HG03571 (cell line): ENCODE measurements around the gene APEH.

Source experiments
- ATAC-seq: cut with Tn5 transposase; IDR thresholded peaks from one replicate; pipeline ENCODE4 v1.9.1; 2021; ENCODE audit not compliant: unreplicated experiment

Gene APEH

GRCh38 chr3:49673715-49674496 lies at the start of gene APEH:
TSS of gene APEH (plus strand) at chr3:49674351. CDS start at chr3:49674402, 51 bp downstream.
- ATAC-seq: peak; percentile 74

GRCh38 chr3:49625071-49625470 lies 49.1 kb upstream of the APEH start:
- no peak for ATAC-seq

- no peak for ATAC-seq
These were observed 48.0 kb upstream of the APEH start for GRCh38 chr3:49626101-49626581.

DNA sequence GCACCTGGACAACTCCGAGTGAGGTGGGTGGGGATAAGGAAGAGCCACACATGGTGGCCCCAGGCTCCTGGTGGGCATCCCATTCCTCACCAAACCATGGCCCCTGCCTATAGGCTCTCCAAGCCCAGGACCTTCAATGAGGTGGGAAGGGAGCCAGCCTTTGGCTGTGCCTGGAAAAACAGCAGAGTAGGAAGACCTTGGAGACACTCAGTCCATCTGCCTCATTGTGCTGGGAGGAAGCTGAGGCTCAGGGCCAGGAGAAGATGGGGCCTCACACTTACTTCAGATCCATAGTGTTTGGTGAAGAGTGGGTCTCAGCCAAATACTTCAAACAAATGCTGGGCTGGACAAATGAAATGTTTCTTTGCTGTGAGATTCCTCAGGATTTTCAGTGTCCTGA lies 47.4 kb upstream of the APEH start:
- no peak for ATAC-seq

DNA sequence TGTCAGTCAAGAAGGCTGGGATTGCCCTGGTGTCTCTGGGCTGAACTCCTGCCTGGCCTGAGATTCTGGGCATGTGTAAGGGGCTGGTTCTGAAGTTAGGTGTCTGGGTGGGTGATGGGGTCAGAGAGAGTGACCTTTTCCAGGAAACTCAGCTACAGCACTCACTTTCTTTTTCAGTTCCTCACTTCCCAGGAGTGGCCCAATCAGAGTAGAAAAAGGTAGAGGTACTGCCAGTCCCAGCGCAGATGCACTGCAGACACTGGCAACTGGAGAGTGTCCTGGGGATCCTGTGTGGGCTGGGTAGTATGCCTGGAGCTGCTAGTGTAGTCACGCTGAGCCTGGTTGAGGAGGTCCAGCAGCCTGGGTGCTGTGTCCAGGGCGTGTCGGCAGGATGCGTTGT lies 46.5 kb upstream of the APEH start:
- no peak for ATAC-seq

DNA sequence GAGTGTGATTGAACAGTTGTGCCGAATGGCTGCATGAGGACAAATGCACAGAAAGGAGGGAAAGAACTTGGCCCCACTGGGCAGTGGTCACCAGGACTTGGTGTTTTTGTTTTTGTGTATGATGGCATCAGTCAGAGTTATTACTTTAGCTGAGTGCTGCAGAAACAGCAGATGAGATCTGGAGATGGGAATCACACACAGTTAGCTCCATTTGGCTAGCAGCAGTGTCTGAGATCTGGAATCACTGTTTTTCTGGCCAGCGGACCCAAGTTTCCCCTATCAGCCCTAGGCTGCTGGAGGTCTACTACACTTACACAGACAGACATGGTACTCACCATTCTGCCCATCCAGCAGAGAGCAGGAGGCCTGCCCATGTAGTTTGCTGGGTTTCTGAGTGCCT lies 45.9 kb upstream of the APEH start:
- ATAC-seq: no peak

- no peak for ATAC-seq
These were observed 44.7 kb upstream of the APEH start for GRCh38 chr3:49629451-49629850.

DNA sequence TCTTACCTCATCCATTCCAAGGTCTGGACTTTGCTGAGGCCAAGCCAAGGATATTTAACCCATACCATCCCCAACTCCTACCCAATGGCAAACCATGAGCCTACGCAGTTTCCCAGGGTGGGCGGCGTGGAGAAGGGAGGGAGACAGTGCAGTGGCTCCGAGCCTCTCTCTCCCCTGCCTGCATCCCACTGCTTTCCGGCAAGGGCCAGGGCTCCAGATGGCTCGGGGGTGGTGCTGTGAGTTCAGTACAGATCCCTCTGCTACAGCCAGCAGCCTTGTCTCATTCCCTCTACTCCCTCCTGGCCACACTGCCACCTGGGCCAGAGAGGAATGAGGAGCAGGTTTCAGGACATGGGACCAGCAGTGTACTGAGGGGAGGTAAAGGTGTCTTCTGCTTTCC lies 44.3 kb upstream of the APEH start:
- ATAC-seq: no peak

DNA sequence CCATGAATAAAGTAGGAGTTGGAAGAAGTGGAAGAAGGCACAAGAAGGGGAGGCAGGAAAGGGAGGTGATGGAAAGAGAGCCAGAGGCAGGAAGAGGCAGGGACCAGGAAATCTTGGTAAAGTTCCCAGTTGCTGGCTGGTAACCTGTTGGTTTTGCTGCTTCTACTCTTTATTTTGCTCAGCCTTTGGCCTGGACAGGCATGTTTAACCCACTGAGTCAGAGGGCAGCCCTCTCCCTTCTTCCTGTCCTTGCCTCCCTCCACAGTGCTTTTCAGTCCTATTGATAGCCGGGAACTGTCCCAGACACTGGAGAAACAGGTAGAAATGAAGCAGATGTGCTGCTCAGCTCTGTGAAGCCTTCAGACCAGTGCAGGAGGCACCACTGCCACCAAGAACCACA lies 43.4 kb upstream of the APEH start:
- ATAC-seq: no peak

DNA sequence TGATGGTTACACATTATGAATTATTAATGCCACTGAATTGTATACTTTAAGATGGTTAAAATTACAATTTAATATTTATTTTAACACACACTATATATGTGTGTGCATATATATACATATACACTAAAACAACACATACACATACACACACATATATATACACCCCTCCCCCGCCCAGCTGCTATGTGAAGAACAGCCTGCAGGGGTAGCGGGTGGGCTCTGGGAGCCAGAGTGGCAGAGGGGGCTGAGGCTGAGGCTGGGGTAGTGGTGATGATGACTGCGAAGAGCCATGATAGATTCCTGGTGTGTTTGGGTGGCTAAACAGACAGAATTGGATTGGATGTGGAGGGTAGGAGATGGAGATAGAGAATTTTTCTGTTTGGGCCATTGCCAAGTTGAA lies 39.4 kb upstream of the APEH start:
- no peak for ATAC-seq

- no peak for ATAC-seq
These were observed 37.1 kb upstream of the APEH start for GRCh38 chr3:49636883-49637609.

DNA sequence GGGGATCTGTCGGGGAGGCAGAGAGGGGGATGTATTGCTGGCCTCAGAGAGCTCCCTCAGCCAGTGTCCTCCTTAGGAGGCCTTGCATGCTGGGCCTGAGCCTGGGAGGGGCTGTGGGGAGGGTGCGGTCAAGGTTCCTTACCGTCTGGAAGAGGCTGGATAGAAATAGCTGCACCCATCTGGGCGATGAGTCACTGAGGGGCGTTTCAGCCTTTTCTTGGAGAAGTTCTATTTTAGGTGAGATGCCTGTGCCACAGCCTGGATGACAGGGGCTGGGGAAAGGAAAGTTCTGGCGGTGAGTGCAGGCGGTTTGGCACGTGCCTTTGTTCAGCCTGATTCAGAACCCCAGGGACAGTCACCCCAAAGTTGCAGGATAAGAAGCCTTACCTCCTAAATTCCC lies 35.7 kb upstream of the APEH start:
- no peak for ATAC-seq

GRCh38 chr3:49639551-49639950 lies 34.6 kb upstream of the APEH start:
- no peak for ATAC-seq

- ATAC-seq: no peak
These were observed 32.9 kb upstream of the APEH start for GRCh38 chr3:49641292-49641691.

DNA sequence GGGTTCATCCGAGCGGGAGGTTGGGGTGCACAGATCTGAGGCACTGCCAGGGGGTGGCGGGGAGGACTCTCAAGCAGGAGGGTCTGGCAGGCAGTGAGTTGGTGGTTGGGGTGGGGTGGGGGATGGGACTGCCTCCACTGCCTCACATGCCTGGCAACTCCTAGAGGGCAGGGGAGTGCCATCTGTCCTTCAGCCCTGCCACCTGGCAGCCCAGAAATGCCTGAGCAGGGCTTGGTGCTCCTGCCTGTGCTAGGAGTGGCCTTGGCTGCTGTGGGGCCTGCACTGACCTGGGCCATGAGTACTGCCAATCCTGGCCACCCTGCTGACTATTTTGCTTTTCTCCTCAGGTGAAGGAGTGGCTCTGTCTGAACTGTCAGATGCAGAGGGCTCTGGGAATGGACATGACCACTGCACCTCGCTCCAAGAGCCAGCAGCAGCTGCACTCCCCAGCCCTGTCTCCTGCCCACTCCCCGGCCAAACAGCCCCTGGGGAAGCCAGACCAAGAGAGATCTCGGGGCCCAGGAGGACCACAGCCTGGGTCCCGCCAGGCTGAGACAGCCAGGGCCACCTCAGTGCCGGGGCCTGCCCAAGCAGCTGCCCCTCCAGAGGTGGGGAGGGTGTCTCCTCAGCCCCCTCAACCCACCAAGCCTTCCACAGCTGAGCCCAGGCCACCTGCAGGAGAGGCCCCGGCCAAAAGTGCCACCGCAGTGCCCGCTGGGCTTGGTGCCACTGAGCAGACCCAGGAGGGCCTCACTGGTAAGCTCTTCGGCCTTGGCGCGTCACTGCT lies 32.0 kb upstream of the APEH start:
- ATAC-seq: no peak

DNA sequence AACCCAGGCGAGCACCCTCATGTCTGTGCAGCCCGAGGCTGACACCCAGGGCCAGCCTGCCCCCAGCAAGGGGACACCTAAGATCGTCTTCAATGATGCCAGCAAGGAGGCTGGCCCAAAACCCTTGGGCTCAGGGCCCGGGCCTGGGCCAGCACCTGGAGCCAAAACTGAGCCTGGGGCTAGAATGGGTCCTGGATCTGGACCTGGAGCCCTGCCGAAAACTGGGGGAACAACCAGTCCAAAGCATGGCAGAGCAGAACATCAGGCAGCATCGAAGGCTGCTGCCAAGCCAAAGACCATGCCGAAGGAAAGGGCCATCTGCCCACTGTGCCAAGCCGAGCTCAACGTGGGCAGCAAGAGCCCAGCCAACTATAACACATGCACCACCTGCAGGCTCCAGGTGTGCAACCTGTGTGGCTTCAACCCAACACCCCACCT lies 31.4 kb upstream of the APEH start:
- ATAC-seq: no peak

- no peak for ATAC-seq
These were observed 29.5 kb upstream of the APEH start for GRCh38 chr3:49644684-49645083.

DNA sequence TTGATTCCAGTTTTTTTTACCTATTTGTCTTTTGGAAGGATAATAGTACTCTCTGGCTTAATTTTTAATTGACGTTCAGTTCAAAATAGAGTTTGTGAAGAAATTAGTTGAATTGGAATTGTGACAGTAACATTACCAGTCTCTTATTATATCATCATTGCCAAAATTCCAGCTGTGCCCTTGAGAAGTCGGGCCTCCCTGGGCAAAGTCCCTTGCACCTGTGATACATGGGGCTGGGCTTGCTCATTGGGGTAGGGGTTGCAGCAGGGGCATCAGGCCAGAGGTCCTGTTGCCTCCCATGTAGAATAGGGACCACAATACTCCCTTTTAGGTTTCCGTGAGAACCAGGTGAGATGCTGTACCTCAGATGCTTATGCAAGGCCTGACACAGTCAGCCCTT lies 27.9 kb upstream of the APEH start:
- no peak for ATAC-seq

- no peak for ATAC-seq
These were observed 26.4 kb upstream of the APEH start for GRCh38 chr3:49647741-49648140.

GRCh38 chr3:49648354-49649019 lies 25.7 kb upstream of the APEH start:
- ATAC-seq: no peak

GRCh38 chr3:49649576-49649975 lies 24.6 kb upstream of the APEH start:
- no peak for ATAC-seq
